Peyer's patch (tissue), 4 donors: Measurements from ENCODE around the gene CD300LB. TPM values are rescaled to one million over a fixed set of nuclear protein-coding genes. Genes with fewer than 3 reads are reported as not detected.
A peak's percentile ranks its signal among the peaks of the same experiment; 100 is the strongest.

Experiments used
- DNase-seq, 3 donors: peaks; one replicate each; pipeline ENCODE4 v3.0.0-alpha.2; 2017 to 2019
- H3K27ac ChIP-seq, 4 donors: fragments of 200-600 bp; sonication (generic); one replicate each; pipeline ENCODE4 v1.5.1; 2016 to 2019
- H3K27me3 ChIP-seq, 2 donors: fragments of 200-600 bp; sonication (generic); one replicate each; pipeline ENCODE4 v1.5.1; 2019
- H3K36me3 ChIP-seq, 3 donors: fragments of 200-600 bp; sonication (generic); one replicate each; pipeline ENCODE4 v1.5.1; 2016 to 2019
- H3K4me1 ChIP-seq, 4 donors: fragments of 200-600 bp; sonication (generic); one replicate each; pipeline ENCODE4 v1.5.1; 2016 to 2019
- H3K4me3 ChIP-seq, 4 donors: fragments of 200-600 bp; sonication (generic); 1 replicate in 3 of 4; 2 replicates in 1 of 4; pipeline ENCODE4 v1.5.1; 2016 to 2019; ENCODE audit warnings: mild to moderate bottlenecking in 1 of 4
- H3K9me3 ChIP-seq, 4 donors: fragments of 200-600 bp; sonication (generic); one replicate each; pipeline ENCODE4 v1.5.1; 2016 to 2019; ENCODE audit warnings: mild to moderate bottlenecking in 1 of 4
- CTCF ChIP-seq, 6 experiments: fragments of 450-650 bp in 4 of 6; fragments of 200-600 bp in 2 of 6; sonication (generic) in 1 of 6; IDR thresholded peaks; one replicate each; pipeline ENCODE4 v1.5.1; 2017 to 2019; ENCODE audit warnings: antibody characterized with exemption in 6 of 6, mild to moderate bottlenecking in 3 of 6, moderate library complexity in 1 of 6
- POLR2A ChIP-seq, 2 donors: fragments of 450-650 bp; IDR thresholded peaks; one replicate each; pipeline ENCODE4 v1.5.1; 2017; ENCODE audit warnings: antibody characterized with exemption in 2 of 2, mild to moderate bottlenecking in 2 of 2, moderate library complexity in 2 of 2
- total RNA-seq, 4 donors: library from RNA; depleted of rRNA; stranded (reverse); fragments of >200 nt; gene quantifications; one replicate each; pipeline ENCODE4 v1.1.0, GENCODE V29; 2016

CD300LB gene
- total RNA-seq, 4 donors from 2014 or later, result not detected

GRCh38 chr17:74532115-74532514 lies 840 bp upstream of the CD300LB start:
- TF ChIP-seq CTCF (IDR thresholded peaks at IDR 0.05), result no peak
- peak in 1 of 2 donors; percentile 26 for TF ChIP-seq POLR2A (IDR thresholded peaks at IDR 0.05)
- peak; percentile 29 to 69 (median 50) for DNase-seq
- Histone ChIP-seq H3K9me3 (no peaks in the 10 kb centered on the region), H3K4me1 (no peaks in the 10 kb centered on the region), H3K4me3 (no peak overlapping the region), H3K27me3 (no peaks in the 10 kb centered on the region), H3K36me3 (no peaks in the 10 kb centered on the region), H3K27ac (peak overlapping the region in 2 of 4 donors; percentile 25 to 42)

DNA sequence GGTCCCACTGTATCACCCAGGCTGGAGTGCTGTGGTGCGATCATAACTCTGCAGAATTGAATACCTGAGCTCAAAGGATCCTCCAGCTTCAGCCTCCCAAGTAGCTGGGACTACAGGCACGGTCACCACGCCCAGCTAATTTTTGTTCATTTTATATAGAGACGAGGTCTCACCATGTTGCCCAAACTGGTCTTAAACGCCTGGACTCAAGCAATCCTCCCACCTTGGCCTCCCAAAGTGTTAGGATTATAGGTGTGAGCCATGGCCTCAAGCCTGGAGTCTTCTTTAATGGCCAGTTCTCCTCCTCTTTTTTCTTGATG lies 484 bp downstream of the CD300LB start:
- Histone ChIP-seq H3K4me1 (no peaks in the 10 kb centered on the region), H3K27me3 (no peaks in the 10 kb centered on the region), H3K27ac (no peak overlapping the region), H3K36me3 (no peaks in the 10 kb centered on the region), H3K9me3 (no peaks in the 10 kb centered on the region), H3K4me3 (no peak overlapping the region)
- peak in 2 of 3 donors; percentile 5 to 7 for DNase-seq
- TF ChIP-seq CTCF (IDR thresholded peaks at IDR 0.05), result no peak
- no peak for TF ChIP-seq POLR2A (IDR thresholded peaks at IDR 0.05)

GRCh38 chr17:74529243-74529642 lies 2.0 kb downstream of the CD300LB start:
- Histone ChIP-seq H3K4me1 (no peaks in the 10 kb centered on the region), H3K36me3 (no peaks in the 10 kb centered on the region), H3K27ac (no peak overlapping the region), H3K27me3 (no peaks in the 10 kb centered on the region), H3K4me3 (no peak overlapping the region), H3K9me3 (no peaks in the 10 kb centered on the region)
- peak; percentile 11 to 35 (median 18) for DNase-seq
- no peak for TF ChIP-seq CTCF (IDR thresholded peaks at IDR 0.05)
- no peak for TF ChIP-seq POLR2A (IDR thresholded peaks at IDR 0.05)

GRCh38 chr17:74528491-74529199 lies 2.6 kb downstream of the CD300LB start:
- DNase-seq, result peak in 2 of 3 donors; percentile 33 to 53
- H3K27ac ChIP-seq, result peak overlapping the region in 1 of 4 donors; percentile 31
- H3K4me1 ChIP-seq, result no peaks in the 10 kb centered on the region
- no peak for TF ChIP-seq CTCF (IDR thresholded peaks at IDR 0.05)
- no peak for TF ChIP-seq POLR2A (IDR thresholded peaks at IDR 0.05)
- H3K36me3 ChIP-seq, result no peaks in the 10 kb centered on the region
- no peaks in the 10 kb centered on the region for H3K27me3 ChIP-seq
- H3K9me3 ChIP-seq, result no peaks in the 10 kb centered on the region
- no peak overlapping the region for H3K4me3 ChIP-seq

GRCh38 chr17:74527756-74528155 lies 3.5 kb downstream of the CD300LB start:
- peak in 1 of 3 donors; percentile 12 for DNase-seq
- H3K9me3 ChIP-seq, result no peaks in the 10 kb centered on the region
- TF ChIP-seq CTCF (IDR thresholded peaks at IDR 0.05), result no peak

More at GRCh38 chr17:74527756-74528155, 3.5 kb downstream of the CD300LB start:
- Histone ChIP-seq H3K4me1 (no peaks in the 10 kb centered on the region), H3K27me3 (no peaks in the 10 kb centered on the region), H3K36me3 (no peaks in the 10 kb centered on the region), H3K27ac (no peak overlapping the region), H3K4me3 (no peak overlapping the region)
